Esophagus muscularis mucosa (tissue), 3 donors: Measurements from ENCODE around the gene MCF2L.

Source experiments
- CTCF ChIP-seq, 3 experiments: fragments of 200-600 bp in 2 of 3; fragments of 450-650 bp in 1 of 3; sonication (generic) in 2 of 3; IDR thresholded peaks; one replicate each; pipeline ENCODE4 v1.5.1; 2017 to 2019; ENCODE audit warnings: antibody characterized with exemption in 3 of 3, mild to moderate bottlenecking in 2 of 3, moderate library complexity in 1 of 3
- EP300 ChIP-seq: sonication (generic); formaldehyde crosslinking; IDR thresholded peaks from one replicate; pipeline ENCODE4 v1.6.1; 2017; ENCODE audit warnings: antibody characterized with exemption

- TF ChIP-seq CTCF (IDR thresholded peaks at IDR 0.05) (no peak), EP300 (no peak)
Observed at GRCh38 chr13:112974125-112974524, 5.1 kb downstream of the MCF2L start.
